GM19035 (cell line): ENCODE results near the gene SOSTDC1.
"Not testable (repeated sequence)": the region's sequence is repeated elsewhere in the genome, so short reads cannot be mapped to it uniquely, and the experiment has no call there.

Experiments
- ATAC-seq: cut with Tn5 transposase; IDR thresholded peaks from one replicate; pipeline ENCODE4 v1.9.1; 2021; ENCODE audit not compliant: unreplicated experiment

Gene SOSTDC1, protein sequence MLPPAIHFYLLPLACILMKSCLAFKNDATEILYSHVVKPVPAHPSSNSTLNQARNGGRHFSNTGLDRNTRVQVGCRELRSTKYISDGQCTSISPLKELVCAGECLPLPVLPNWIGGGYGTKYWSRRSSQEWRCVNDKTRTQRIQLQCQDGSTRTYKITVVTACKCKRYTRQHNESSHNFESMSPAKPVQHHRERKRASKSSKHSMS

DNA sequence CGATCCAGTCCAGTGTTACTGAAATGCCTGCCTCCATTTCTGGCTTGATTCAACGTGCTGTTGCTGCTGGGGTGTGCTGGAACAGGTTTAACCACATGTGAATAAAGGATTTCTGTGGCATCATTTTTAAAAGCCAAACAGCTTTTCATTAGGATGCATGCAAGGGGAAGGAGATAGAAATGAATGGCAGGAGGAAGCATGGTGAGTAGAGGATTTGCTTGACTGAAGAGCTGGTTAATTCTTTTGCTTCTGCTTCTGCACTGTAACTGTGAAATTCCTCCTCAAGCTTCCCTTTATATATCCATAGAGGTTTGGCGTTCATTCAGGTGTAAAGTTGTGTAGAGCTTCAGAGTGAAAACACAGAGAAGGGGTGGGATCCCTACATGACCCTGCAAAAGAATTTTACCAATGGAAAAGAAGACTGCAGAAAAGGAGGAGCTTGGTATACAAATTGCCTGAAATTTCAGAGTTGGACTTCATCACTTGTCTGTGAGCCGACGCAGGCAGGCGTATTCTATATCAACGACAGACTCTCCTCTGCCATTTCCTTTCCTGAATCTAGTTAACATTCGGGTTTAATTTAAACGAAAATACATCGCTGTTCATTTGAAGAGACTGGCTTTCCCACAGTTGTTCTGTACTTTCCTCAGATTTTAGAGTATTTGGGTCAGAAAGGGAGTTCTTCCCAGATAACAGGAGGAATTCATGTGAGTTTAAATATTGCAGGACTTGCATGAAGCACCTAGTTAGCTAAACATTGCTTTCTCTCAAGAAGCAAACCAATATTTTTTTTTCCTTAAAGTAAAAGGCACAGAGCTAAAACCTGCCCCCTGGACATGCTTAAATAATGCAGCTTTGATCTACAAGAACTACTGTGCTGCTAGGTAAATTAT is at the start of gene SOSTDC1:
Gene SOSTDC1, minus strand, starts transcription at position 270 of the 893 bp plus-strand sequence. Its CDS starts 70 bp downstream, at position 200.
- ATAC-seq = no peak

DNA sequence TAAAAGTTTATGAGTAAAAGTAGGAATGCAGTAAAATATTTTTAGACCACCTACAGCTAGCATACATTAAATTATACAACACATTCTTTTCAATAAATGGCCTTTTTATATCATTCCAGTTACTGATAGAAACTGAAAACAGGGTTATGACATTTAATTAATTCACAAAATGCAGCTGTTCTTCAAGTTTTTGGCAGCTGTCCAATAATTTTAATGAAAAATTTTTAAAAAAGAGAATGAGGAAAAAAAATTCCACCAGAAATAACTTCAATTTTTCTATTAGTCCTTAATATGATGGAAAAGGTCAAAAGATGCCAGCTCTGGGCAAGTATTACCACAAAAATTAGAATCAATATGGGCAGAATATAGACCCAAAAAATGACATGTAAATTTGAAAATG is 49.2 kb upstream of the SOSTDC1 start:
- no peak for ATAC-seq

DNA sequence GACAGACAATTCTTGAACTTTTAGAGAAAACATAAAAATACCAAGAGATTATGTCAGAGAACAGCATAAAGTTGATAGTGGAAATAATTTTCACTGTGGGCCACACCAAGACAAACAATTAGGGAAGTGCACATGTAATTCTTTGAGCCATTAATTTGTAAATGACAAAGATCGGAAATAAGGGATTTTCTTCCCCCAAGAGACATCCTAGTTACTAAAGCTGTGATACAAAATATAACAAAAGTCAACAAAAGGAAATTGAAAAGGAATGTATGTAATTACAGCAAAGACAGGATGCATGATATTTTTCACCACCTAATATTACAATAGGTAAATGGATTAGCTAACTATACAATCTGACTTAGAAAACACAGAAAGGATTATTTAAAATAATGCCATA is 48.7 kb upstream of the SOSTDC1 start:
- no peak for ATAC-seq

DNA sequence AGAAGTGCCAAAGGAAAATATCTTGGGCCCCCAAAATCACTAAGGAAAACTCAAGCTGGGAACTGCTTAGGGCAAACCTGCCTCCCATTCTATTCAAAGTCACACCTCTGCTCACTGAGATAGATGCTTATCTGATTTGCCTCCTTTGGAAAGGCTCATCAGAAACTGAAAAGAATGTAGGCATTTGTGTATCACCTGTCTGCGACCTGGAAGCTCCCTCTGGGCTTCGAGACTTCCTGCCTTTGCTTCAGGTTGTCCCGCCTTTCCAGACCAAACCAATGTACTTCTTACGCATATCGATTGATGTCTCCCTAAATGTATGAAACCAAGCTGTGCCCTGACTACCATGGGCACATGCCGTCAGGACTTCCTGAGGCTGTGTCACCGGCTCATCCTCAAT is 46.6 kb upstream of the SOSTDC1 start:
- no peak for ATAC-seq

DNA sequence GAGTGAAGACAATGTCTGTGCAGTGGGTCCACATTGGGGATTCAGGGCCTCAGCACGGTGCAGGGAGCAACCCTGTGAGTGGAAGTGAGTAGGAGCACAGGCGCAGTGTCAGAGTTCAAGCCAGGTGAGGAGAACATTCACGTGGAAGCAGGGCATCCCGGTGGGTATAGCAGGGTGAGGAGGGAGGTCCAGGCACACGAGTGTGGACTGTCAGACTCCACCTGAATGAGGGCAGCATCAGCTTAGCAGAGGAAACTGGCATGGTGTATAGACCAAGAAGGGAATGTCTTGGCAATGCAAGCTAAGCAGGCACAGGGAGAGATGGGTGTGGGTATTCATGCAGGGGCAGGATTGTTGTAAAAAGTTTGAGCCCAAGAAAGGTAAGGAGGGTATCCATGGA is 45.8 kb upstream of the SOSTDC1 start:
- ATAC-seq = no peak

DNA sequence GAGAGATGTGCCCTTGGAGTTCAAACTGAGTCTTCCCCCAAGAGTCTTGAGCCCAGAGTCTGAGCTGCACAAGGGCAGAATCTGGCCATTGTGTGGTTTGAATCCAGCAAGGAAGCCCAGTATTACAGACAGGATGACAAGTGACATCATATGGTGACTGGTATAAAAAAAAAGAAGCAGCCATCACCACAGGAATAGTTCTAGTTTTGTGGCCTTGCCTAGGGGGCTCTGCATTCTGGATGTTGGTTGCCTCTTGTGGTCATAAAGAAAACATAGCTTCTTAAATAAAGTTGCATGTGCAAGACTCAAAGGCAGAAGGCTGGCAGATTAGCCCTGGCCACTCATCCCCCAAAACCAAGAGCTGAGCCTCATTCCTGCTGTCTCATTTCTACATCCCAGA is 44.3 kb upstream of the SOSTDC1 start:
- ATAC-seq = no peak

DNA sequence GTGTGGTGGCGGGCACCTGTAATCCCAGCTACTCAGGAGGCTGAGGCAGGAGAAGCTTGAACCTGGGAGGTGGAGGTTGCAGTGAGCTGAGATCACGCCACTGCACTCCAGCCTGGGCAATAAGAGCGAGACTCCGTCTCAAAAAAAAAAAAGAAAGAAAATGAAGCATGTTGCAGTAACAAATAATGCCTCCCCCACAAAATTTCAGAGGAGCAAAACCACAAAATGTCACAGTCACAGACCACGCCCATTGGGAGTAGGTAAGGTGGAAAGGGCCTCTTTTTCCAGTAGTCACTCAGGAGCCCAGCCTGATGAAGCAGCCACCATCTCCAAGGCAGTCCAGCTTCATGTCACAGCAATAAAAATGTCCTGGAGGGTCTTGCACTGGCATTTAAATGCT is 40.9 kb upstream of the SOSTDC1 start:
- not testable (repeated sequence) for ATAC-seq

DNA sequence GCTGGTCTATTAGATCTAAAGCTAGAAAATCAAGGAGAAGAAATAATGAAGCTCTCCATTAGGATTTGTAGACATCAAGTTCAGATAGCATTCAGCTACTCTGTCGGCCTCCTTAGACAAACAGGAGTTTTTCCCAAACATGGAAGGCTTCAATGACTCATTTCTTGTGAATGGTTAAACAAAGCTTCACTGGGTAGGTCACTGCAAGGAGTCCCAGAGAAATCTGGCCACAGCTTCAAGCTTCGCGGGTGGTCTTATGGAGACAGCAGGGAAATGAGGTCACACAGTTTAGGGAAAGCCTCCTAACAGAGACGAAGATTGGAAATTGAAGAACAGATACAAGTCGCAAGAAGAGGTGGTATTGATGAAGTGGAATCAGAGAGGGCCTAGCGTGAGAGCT is 38.5 kb upstream of the SOSTDC1 start:
- ATAC-seq = no peak

DNA sequence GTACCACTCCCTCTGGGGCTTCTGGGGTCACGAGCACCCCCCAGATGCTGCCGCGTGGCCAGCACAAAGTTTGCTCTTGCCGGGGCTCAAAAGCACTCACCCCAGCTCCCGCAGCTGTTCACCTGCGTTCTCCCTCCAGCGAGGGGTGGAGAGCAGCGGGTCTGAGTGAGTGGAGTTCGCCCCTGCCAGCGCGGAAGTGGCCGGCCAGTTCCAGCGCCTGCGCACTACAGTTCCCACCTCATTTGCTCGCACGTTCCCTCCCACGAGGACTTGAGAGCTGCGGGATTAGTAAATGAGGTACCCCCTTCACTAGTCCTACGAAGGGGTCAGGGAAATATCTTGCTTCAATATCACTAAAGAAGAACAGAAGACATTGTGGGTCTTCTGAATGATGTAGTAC is 36.8 kb upstream of the SOSTDC1 start:
- no peak for ATAC-seq

DNA sequence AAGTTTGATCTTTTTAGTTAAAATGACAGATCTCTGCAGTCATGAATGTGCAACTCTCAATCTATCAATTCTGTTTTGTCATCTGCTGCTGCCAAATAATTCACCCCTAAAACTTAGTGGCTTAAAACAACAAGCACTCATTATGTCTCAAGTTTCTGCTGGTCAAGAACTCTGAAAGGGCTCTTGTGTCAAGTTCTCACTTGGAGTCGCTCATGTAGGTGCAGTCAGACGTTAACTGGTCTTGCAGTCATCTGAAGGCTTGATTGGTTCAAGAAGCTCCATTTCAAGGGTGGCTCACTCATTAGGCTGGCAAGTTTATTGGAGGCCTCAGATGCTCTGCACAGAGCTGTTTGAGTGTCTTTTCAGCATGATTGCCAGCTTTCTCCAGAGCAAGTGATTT is 32.6 kb upstream of the SOSTDC1 start:
- no peak for ATAC-seq

DNA sequence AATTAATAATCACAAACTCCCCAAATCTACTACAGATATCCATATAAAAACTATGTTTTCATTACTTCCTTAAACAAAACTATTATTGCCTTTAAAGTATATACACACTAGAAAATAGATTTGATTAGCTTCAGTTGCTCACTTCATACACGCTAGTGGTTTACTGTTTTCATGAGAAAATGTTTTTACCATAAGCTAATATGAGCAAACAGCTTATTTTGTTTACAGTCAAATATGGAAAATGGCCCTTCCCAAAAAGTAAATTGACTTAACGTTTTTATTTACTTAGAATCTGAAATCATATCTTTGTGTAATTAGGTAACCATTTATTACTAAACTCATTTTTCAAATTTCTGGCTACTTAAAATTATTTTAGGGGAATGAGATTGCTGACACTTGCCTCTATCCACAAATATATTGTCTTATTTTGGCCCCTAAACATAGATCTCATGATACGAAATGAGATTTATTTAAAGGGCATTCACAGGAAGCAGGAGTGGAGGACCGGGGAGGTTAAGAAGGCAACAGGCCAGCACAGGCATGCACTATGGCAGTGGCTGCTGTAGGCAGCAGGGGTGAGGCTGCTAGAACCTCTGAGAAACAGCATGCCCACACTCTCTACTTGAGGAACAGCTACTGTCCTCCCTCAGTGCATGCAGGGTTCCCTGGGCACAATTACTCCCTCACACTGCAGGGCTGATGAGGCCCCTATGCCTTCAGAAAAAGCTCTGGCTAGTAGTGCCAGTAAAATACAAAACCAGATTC is 29.6 kb upstream of the SOSTDC1 start:
- ATAC-seq = no peak

DNA sequence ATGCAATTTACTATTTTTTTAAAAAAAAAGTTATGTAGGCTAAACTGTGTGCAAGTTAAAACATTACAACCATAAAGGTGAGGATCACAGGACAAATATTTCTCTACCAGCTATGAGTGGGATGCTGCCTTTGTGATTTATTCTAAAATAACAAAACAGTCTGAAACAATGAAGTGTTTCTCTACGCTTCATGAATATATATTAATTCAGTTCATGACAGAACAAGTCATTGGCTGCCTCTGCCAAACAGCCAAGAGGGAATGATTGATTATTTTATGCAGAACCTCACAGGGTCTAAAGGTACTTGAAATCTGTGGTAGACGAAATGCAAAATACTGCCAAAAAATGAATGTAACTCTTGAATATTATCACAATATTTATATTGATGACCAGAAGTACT is 29.0 kb upstream of the SOSTDC1 start:
- ATAC-seq = no peak

DNA sequence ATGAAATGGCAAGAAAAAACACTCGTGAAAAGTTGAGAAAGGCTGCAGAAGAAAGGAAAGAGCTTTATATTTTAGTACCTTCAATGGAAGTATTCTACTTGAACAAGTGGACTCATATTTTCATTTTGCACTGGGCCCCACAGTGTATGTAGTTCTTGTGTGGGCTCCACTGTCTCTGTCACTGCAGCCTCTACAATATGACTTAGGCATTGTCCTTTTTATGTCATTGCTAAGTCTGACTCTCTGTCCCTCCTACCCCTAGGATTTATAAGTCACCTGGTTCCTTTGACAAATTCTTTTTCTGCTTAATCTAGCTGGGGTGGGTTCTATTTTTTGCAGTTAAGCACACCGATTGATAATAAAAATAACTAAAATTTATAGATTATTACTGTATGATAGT is 27.7 kb upstream of the SOSTDC1 start:
- no peak for ATAC-seq

DNA sequence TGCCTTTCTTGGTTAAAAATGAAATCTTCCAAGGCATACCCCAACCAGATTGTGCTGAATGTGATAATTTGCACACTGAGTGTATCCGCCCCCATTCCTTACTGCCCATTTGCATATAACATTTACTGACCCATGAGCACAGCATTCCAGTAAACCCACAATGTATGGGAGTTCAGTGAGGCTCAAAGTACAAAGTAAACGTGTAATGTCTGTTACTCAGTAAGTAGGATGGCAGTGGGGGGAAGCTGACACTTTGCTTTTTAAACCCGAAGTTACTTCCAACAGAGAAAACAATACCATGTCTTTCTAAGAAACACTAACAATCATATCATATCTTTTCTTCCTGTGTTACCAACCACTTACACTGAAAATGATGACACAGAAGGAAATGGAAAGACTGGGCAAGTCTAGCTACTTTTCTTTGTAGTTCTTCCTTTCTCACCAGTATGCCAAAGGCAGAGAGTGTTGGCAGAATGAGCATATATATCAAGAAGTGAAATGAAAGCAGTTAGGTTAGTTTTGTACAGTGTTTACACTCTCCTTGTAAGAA is 27.1 kb upstream of the SOSTDC1 start:
- no peak for ATAC-seq

DNA sequence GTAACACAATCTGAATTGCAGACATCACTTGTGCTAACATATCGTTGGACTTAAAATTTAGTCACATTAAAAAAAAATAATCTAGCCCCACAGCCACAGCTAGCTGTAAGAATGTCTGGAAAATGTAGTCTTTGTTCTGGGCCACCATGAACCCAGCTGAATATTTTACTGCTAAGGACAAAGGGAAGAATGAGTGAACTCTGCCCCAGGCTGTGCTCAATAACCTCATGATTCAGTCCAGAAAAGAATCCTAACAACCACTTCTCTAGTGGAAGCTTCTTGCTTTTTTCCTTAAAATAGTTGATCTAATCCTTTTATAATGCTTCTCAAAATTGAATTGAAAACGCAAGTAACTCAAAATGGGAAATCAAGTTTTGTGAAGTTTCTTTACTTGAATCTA is 25.6 kb upstream of the SOSTDC1 start:
- no peak for ATAC-seq

DNA sequence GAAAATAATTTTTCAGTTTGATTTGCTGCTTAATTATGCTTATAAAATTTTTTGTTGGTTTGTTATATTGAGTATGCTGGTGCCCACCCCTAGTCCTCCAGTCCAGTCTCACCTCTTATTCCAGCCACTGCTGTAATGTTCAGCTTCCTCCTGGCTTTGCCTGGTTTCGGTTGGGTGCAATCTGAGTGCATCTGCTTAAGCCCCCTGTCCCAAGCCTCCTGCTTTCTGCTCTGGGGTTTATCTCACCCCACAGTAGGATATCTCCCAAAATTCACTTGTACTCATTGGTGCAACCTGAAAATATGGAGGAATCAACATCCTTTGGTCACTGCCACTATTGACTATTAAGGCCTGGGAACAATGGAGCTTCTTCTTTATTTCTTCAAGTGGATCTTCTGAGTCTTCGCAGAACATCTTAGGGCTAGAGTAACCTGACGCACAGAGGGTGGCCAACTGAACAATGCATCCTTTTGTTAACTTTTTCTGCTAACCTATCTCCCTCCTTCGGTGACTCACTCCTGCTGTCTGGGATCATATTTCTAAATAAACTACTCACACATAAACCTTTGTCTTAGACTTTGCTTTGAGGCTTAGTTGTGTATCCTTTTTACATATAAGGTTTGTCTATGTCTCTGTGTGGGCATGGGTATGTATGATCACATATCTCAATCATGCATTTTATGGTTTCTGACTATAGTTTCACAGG is 19.1 kb upstream of the SOSTDC1 start:
- ATAC-seq = no peak

DNA sequence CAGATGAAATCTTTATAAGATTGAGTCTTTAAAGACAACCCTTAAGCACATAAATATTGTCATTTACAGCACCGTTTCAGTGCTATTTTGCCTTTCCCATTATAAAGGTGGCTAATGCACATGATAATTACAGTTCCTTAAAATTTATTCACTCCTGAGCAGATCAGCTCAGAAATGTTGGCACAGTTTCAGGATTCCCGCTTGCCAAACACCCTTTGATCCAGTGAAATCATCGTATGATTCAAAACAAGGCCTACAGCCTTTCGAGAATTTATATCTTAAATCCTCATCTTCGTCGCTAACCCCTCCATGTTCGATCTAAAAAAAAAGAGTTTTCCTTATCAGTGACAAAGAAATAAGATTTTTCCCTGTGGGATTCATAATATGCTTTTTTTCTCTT is 14.1 kb upstream of the SOSTDC1 start:
- ATAC-seq = no peak

DNA sequence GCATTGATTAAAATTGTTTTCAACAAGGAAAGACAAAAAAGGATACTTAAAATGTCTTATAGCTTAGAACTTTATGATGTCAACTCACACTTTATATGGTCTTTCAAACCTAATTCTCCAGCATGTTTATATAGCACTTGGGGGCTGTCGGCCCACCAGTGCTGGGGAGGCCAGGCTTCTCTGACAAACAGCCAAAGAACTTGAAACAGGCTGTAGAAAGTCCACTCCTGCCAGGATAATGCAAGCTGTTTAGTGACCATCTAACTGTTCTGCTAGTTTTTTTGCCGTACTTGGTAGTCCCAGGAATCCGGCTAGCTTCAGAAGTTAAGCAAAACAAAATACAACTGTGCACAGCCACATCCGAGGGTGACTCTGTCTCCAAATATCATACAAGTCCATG is 13.6 kb upstream of the SOSTDC1 start:
- no peak for ATAC-seq

DNA sequence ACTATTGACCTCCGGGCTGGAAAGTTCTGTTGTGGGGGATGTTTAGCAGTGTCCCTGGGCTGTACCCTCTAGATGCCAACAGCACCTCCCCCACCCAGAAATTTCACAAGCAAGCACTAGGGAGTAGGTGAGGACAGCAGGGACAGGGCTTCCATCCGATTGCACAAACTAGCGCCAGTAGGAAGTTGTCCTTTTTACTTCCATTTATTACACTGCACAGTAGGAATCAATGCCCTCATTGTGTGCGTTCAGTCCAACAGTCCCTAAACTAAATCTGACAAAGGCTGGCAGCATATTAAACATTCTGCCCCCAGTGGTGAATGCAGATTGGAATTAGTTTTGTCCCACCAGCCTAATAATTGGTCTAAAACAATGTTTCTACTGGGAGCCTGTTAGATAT is 6.4 kb upstream of the SOSTDC1 start:
- ATAC-seq = no peak

DNA sequence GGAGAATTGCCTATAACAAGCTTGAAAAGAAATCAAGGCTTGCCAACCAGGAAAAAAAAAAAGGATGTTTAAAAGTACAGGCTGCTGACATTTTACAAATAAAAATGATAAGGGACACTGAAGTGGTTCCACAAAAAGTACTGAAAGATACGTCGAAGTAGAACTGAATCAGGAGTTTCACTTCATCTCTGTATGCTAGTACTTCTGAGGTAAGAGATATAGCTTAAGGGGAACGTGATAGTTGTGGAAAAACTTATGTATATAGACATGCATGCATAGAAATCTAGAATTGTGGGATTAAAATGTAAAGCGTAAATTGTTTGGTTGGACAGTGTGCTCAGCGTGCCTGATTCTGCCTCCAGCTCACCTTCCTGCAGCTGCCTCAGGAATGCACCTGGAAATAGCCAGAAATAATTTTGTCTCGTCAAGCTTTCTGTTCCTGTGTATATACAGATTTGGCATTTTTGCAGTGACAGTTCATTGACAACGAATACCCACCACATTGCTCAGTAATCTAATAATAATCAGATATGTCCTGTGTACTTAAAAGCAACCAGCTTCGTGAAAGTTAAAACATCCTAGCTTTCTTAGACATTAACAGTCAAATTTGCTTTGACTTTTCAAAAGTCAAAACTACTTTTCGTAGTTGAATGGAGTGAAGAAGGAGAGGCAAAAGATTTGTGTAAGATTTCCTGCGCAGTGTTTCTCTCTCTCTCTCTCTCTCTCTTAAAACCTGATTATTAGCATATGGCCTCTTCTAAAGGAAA is 1.4 kb downstream of the SOSTDC1 start:
- no peak for ATAC-seq
